ENCODE measurements around the gene FXR1.

DNA sequence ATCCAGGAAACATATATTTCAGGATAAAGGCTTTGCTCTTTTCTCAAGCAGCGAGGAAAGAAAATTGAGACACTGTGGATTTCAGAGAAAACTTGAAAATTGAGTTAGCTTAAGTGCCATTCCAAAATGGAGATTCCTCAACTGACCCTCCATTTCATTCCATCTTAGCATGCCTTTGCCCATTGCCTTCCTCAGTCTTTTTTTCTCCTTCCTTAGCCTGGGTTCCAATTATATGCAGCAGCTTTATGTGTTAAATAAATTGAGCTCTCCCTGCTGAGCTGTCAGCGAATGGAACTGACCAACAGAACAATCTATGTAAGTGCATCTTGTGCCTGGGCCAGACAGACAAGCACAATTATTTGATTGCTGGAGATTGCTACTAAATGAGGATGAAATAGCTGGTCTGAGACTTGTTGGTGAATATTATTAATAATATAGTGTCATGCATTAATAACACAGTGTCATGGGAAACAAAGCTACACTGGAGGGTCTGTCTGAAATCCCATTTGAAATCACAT, 84.0 kb downstream of the FXR1 start:
- TF ChIP-seq POLR2AphosphoS5 (IDR thresholded peaks at IDR 0.05): no peak
- TF ChIP-seq, protein P1, sequence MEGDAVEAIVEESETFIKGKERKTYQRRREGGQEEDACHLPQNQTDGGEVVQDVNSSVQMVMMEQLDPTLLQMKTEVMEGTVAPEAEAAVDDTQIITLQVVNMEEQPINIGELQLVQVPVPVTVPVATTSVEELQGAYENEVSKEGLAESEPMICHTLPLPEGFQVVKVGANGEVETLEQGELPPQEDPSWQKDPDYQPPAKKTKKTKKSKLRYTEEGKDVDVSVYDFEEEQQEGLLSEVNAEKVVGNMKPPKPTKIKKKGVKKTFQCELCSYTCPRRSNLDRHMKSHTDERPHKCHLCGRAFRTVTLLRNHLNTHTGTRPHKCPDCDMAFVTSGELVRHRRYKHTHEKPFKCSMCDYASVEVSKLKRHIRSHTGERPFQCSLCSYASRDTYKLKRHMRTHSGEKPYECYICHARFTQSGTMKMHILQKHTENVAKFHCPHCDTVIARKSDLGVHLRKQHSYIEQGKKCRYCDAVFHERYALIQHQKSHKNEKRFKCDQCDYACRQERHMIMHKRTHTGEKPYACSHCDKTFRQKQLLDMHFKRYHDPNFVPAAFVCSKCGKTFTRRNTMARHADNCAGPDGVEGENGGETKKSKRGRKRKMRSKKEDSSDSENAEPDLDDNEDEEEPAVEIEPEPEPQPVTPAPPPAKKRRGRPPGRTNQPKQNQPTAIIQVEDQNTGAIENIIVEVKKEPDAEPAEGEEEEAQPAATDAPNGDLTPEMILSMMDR (IDR thresholded peaks at IDR 0.05): no peak
- TF ChIP-seq POLR2A (IDR thresholded peaks at IDR 0.05): no peak
- no peak for TF ChIP-seq EP300 (IDR thresholded peaks at IDR 0.05; ENCODE audit: low read depth)
